WI38 (cell line): ENCODE results near the gene PTTG2.

Source experiments
- H3K4me3 ChIP-seq: 2 replicates; pipeline ENCODE4 v1.5.1; 2011; ENCODE audit warnings: low read depth, mild to moderate bottlenecking, control low read depth, low read length
- CTCF ChIP-seq: IDR thresholded peaks from 2 replicates; pipeline ENCODE4 v1.5.1; 2012; ENCODE audit warnings: low read depth, mild to moderate bottlenecking, control low read depth, low read length

Gene PTTG2

DNA sequence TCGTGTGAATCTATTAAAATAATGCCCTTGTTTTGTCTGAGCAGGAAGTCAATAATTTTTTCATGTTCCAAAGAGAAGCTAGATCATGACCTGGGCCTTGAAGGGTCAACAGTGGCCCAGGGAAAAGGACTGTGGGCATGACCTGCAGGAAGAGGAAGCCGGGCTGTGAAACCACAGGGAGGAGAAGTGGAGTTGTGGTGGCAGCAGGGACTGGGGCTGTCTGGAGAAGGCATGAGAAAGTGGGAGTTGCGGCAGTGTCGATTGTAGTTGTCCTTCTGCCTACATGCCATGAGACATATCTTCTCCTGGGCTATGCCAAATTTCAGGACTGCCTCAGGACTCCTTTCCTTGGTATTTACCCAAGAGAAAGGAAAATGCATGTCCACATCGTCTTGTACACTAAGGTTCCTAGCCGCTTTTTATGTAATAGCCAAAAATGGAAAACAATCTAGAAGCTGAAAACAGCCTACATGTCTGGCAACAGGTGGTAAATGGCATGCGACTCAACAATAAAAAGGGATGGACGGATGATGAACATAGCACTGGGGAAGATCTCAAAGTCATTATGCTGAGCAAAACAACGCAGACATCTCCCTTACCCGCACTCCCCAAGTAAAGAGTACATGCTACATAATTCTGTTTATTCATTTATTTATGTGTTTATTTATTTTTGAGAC lies 13.6 kb upstream of the PTTG2 start:
- TF ChIP-seq CTCF: no peak

GRCh38 chr4:37948542-37948941 lies 11.7 kb upstream of the PTTG2 start:
- TF ChIP-seq CTCF: no peak
- no peak overlapping the region for H3K4me3 ChIP-seq

More for the DNA sequence above, 13.6 kb upstream of the PTTG2 start:
- H3K4me3 ChIP-seq: no peak overlapping the region

DNA sequence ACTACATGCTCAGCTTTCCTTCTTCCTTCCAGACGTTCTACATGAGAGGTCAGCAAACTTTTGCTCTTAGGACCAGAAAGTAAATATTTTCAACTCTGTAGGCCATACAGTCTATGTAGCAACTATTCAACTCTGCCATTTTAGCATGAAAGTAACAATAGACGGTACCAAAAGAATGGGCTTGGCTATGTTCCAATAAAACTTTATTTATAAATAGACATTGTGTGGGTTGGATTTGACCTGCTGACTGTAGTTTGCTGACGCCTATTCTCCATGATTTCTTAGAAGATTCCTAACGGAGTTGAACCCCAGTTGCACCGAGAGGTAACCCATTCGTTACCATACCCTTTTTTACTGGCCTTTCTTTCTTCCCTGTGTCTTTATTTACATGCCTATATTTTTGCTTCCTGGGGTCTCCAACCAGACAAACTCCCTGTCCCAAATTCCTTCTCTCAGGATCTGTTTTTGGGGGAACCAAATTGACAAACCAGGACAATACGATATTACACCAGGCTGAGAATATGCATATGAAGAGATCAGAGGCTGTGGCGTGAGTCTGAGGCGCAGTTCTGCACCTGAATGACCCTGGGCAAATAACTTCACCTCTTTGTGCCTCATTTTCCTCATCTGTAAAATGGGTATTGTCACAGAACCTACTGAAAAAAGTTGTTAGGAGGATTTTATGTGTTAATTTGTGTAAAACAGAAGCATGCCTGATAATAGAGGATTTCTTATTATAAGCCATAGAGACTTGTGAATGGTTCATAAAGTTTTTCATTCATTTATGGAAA lies 10.4 kb upstream of the PTTG2 start:
- H3K4me3 ChIP-seq: no peak overlapping the region
- no peak for TF ChIP-seq CTCF

GRCh38 chr4:37951461-37952352 lies 8.5 kb upstream of the PTTG2 start:
- H3K4me3 ChIP-seq: no peak overlapping the region
- TF ChIP-seq CTCF: no peak

- H3K4me3 ChIP-seq: no peak overlapping the region
- no peak for TF ChIP-seq CTCF
These were observed 7.0 kb upstream of the PTTG2 start for GRCh38 chr4:37953156-37953555.

- no peak overlapping the region for H3K4me3 ChIP-seq
- no peak for TF ChIP-seq CTCF
These were observed 6.4 kb upstream of the PTTG2 start for GRCh38 chr4:37953620-37954293.
